GM23248 (cell line): ENCODE results near the gene PAPPA2.

Experiments used
- EZH2 ChIP-seq: fragments of 200-600 bp; sonication (generic); IDR thresholded peaks from 2 replicates; pipeline ENCODE4 v1.6.1; 2018; ENCODE audit warnings: antibody characterized with exemption, mild to moderate bottlenecking; ENCODE audit not compliant: insufficient read depth, poor library complexity, severe bottlenecking
- EZH2phosphoT487 ChIP-seq: fragments of 200-600 bp; sonication (generic); IDR thresholded peaks from 2 replicates; pipeline ENCODE4 v1.6.1; 2018; ENCODE audit warnings: antibody characterized with exemption, moderate library complexity, mild to moderate bottlenecking, low read depth; ENCODE audit not compliant: insufficient read depth

GRCh38 chr1:176878750-176879536 lies 416.0 kb downstream of the PAPPA2 start:
- no peak for TF ChIP-seq EZH2phosphoT487
- no peak for TF ChIP-seq EZH2
